GM12878 (cell line): ENCODE results near the gene BCAS3. TPM values are rescaled to one million over a fixed set of nuclear protein-coding genes. Genes with fewer than 3 reads are reported as not detected.

Experiments used
- ATAC-seq: fragments of 200-7000 bp; cut with Tn5 transposase; 3 replicates; pipeline ENCODE4 v1.9.1; 2020; ENCODE audit warnings: mild to moderate bottlenecking, moderate library complexity
- BruUV-seq: library from RNA; stranded (reverse); fragments of 400-500 nt; replicated peaks from 2 replicates; lab custom pipeline; 2021; lab: Mats Ljungman, UMichigan
- CTCF ChIA-PET: fragments of 300-600 bp; sonication (Branson Sonifier 250); formaldehyde crosslinking; extraction: SDS; loops from one replicate; lab custom pipeline; 2021; ENCODE audit warnings: inconsistent platforms; lab: Yijun Ruan, JAX
- POLR2A ChIA-PET: fragments of 350-600 bp; formaldehyde crosslinking; extraction: SDS; loops from one replicate; lab custom pipeline; 2021; ENCODE audit warnings: inconsistent platforms; lab: Charles Lee
- RAD21 ChIA-PET: fragments of 300-600 bp; sonication (Branson Sonifier 250); formaldehyde crosslinking; loops from one replicate; lab custom pipeline; 2023; ENCODE audit warnings: antibody characterized with exemption; ENCODE audit not compliant: unreplicated experiment; lab: Charles Lee
- SMC1A ChIA-PET: fragments of 300-600 bp; sonication (Branson Sonifier 250); formaldehyde crosslinking; loops from one replicate; lab custom pipeline; 2023; ENCODE audit not compliant: unreplicated experiment, uncharacterized antibody; lab: Charles Lee
- DNase-seq: peaks from one replicate; pipeline ENCODE4 v3.0.0-alpha.2; 2011; ENCODE audit warnings: low read depth, low spot score
- FAIRE-seq: peaks from 3 replicates; lab custom pipeline; 2011; peaks lifted over from hg19 to GRCh38; lab: Jason Lieb, UNC
- H2AFZ ChIP-seq: 2 replicates; pipeline ENCODE4 v1.6.0; 2011; ENCODE audit warnings: low read depth, low read length, control low read depth; ENCODE audit not compliant: control insufficient read depth
- H3K27ac ChIP-seq: 2 replicates; pipeline ENCODE4 v1.5.1; 2011; ENCODE audit warnings: control low read depth; ENCODE audit not compliant: control insufficient read depth, insufficient read depth
- H3K27me3 ChIP-seq, 2 experiments: replicated peaks in 1 of 2; 2 replicates each; pipeline versions ENCODE4 v1.6.0 to v1.6.1; 2011; ENCODE audit warnings: low read length in 1 of 2; ENCODE audit not compliant: control insufficient read depth in 2 of 2, insufficient read depth in 2 of 2
- H3K36me3 ChIP-seq, 2 experiments: 2 replicates each; pipeline ENCODE4 v1.5.1; 2011; ENCODE audit warnings: low read length in 1 of 2; ENCODE audit not compliant: control insufficient read depth in 2 of 2, insufficient read depth in 2 of 2
- H3K4me1 ChIP-seq: 2 replicates; pipeline ENCODE4 v1.6.1; 2011; ENCODE audit warnings: mild to moderate bottlenecking, low read length, moderate library complexity, mixed read lengths; ENCODE audit not compliant: control insufficient read depth, insufficient read depth
- H3K4me2 ChIP-seq: 2 replicates; pipeline ENCODE4 v1.6.0; 2011; ENCODE audit warnings: control low read depth; ENCODE audit not compliant: control insufficient read depth, insufficient read depth
- H3K4me3 ChIP-seq: fragments of 200-600 bp; sonication (generic); 2 replicates; pipeline ENCODE4 v1.5.1; 2016
- H3K79me2 ChIP-seq: 2 replicates; pipeline ENCODE4 v1.6.0; 2011; ENCODE audit warnings: low read length; ENCODE audit not compliant: control insufficient read depth, insufficient read depth
- H3K9ac ChIP-seq: 2 replicates; pipeline ENCODE4 v1.8.0; 2011; ENCODE audit warnings: low read length, control low read depth, mixed read lengths; ENCODE audit not compliant: control insufficient read depth, insufficient read depth
- H3K9me3 ChIP-seq: replicated peaks from 3 replicates; pipeline ENCODE4 v1.5.1; 2011; ENCODE audit warnings: mild to moderate bottlenecking, low read length; ENCODE audit not compliant: control insufficient read depth, insufficient read depth
- H4K20me1 ChIP-seq: 2 replicates; pipeline ENCODE4 v1.6.0; 2011; ENCODE audit not compliant: control insufficient read depth, insufficient read depth
- ATF3 ChIP-seq: IDR thresholded peaks from 2 replicates; pipeline ENCODE4 v1.6.1; 2011; ENCODE audit warnings: low read depth, mild to moderate bottlenecking, low read length, moderate library complexity, borderline replicate concordance; ENCODE audit errors: extremely low read depth
- KAT2A ChIP-seq: conservative IDR thresholded peaks from 2 replicates; pipeline ENCODE4 v1.6.1; 2011; ENCODE audit warnings: low read depth, low read length; ENCODE audit not compliant: control insufficient read depth
- NFXL1 ChIP-seq: fragments of 450-650 bp; IDR thresholded peaks from 2 replicates; pipeline ENCODE4 v1.6.1; 2017; ENCODE audit warnings: antibody characterized with exemption, mild to moderate bottlenecking, borderline replicate concordance
- ZNF384 ChIP-seq: IDR thresholded peaks from 2 replicates; pipeline ENCODE4 v1.6.1; 2012; ENCODE audit warnings: low read depth, mild to moderate bottlenecking, low read length, improper control_type of control experiment, borderline replicate concordance
- WGBS: methylation state at CpG from one replicate; pipeline ENCODE4 v1.1.6; 2016; ENCODE audit warnings: low lambda C conversion rate; ENCODE audit not compliant: insufficient replicate concordance, insufficient coverage; ENCODE audit errors: missing lambda C conversion rate; 5-methylcytosine and 5-hydroxymethylcytosine counted together
- in situ Hi-C: fragments of 300-500 bp; cut with MboI; formaldehyde crosslinking; loops from 9 replicates; pipeline ENCODE4 v1.14.3; 2018; ENCODE audit warnings: mixed read lengths
- intact Hi-C: fragments of 100-400 bp; cut with micrococcal nuclease; formaldehyde crosslinking; loops from one replicate; pipeline ENCODE4 v1.14.2; 2022; ENCODE audit not compliant: unreplicated experiment
- polyA plus RNA-seq, 11 experiments: library from polyadenylated mRNA; depleted of rRNA in 4 of 11; unstranded in 6 of 11; stranded (reverse) in 5 of 11; fragments of >200 nt; fragmentation: Nextera tagmentation in 4 of 11; fragmentation: Illumina TruSeq in 1 of 11; extraction: Ambion mirVana in 4 of 11; extraction: Trizol in 1 of 11; gene quantifications; 1 replicate in 1 of 11; 2 replicates in 10 of 11; pipeline versions ENCODE4 v1.2.1 to v1.2.3, GENCODE V29; 2011 to 2016; ENCODE audit warnings: inconsistent platforms in 2 of 11, missing spikeins in 2 of 11, low read depth in 1 of 11
- total RNA-seq, 4 experiments: library from RNA; depleted of rRNA in 3 of 4; stranded (reverse); fragments of >200 nt in 3 of 4; fragmentation: Illumina TruSeq in 1 of 4; extraction: Trizol in 1 of 4; gene quantifications; 2 replicates each; pipeline versions ENCODE4 v1.2.1 to v1.2.3, GENCODE V29; 2013 to 2021
- TF ChIP-seq, protein P1 (sequence below): IDR thresholded peaks from 2 replicates; pipeline ENCODE4 v1.6.1; 2012; ENCODE audit warnings: low read depth, low read length, improper control_type of control experiment
- TF ChIP-seq, protein P2 (sequence below): fragments of 450-650 bp; IDR thresholded peaks from 2 replicates; pipeline ENCODE4 v1.6.1; 2017; ENCODE audit warnings: borderline replicate concordance

The BCAS3 gene
- total and polyA plus RNA-seq, 10 of the 15 experiments (the other 5 are each of a cell fraction or from before 2014, with no cell fraction given) = 2.1 to 11.0 (median 6.6) TPM

- Histone ChIP-seq H3K4me2 (no peak overlapping the region), H3K9me3 (no peaks in the 10 kb centered on the region), H2AFZ (no peak overlapping the region), H3K79me2 (no peaks in the 10 kb centered on the region), H4K20me1 (no peaks in the 10 kb centered on the region), H3K27ac (no peak overlapping the region), H3K4me3 (no peak overlapping the region), H3K4me1 (no peaks in the 10 kb centered on the region), H3K27me3 (no peaks in the 10 kb centered on the region; a peak in 1 of 4 replicates), H3K36me3 (no peaks in the 10 kb centered on the region), H3K9ac (no peak overlapping the region)
- no TSS peak for BruUV-seq
- SMC1A ChIA-PET = interaction anchor here (0.5 to 1.4 kb wide), 4 partner anchors 36 to 1911 kb away, joined by 3 to 4 read pairs (median 4); no protein-coding TSS in a partner anchor
- FAIRE-seq (peak; percentile 13), DNase-seq (no peak), ATAC-seq (no peak)
- WGBS = 10% methylated on average over 13 of the region's 13 CpGs
- CTCF ChIA-PET = interaction anchor here (0.9 to 1.2 kb wide), 2 partner anchors 11 to 28 kb away, joined by 4 read pairs; no protein-coding TSS in a partner anchor
- intact Hi-C loops = no loop called here
- in situ Hi-C loops = no loop called here
- RAD21 ChIA-PET = interaction anchor here (0.8 kb wide), 1 partner anchor 86 kb away, joined by 3 read pairs; no protein-coding TSS in a partner anchor
- POLR2A ChIA-PET = no interaction called here
- TF ChIP-seq, protein P1, sequence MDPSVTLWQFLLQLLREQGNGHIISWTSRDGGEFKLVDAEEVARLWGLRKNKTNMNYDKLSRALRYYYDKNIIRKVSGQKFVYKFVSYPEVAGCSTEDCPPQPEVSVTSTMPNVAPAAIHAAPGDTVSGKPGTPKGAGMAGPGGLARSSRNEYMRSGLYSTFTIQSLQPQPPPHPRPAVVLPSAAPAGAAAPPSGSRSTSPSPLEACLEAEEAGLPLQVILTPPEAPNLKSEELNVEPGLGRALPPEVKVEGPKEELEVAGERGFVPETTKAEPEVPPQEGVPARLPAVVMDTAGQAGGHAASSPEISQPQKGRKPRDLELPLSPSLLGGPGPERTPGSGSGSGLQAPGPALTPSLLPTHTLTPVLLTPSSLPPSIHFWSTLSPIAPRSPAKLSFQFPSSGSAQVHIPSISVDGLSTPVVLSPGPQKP = no peak
- no peak for TF ChIP-seq ATF3
- TF ChIP-seq, protein P2, sequence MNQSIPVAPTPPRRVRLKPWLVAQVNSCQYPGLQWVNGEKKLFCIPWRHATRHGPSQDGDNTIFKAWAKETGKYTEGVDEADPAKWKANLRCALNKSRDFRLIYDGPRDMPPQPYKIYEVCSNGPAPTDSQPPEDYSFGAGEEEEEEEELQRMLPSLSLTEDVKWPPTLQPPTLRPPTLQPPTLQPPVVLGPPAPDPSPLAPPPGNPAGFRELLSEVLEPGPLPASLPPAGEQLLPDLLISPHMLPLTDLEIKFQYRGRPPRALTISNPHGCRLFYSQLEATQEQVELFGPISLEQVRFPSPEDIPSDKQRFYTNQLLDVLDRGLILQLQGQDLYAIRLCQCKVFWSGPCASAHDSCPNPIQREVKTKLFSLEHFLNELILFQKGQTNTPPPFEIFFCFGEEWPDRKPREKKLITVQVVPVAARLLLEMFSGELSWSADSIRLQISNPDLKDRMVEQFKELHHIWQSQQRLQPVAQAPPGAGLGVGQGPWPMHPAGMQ = no peak
- peak; percentile 12; the same call in 1 of the 2 replicates for TF ChIP-seq NFXL1
- TF ChIP-seq KAT2A = no peak
- peak; percentile 28; the same call in 1 of the 2 replicates for TF ChIP-seq ZNF384
Observed at GRCh38 chr17:61323003-61323908, 645.6 kb downstream of the BCAS3 start.
